Measurements from ENCODE around the gene FASN. TPM values are rescaled to one million over a fixed set of nuclear protein-coding genes. Genes with fewer than 3 reads are reported as not detected.
A peak's percentile ranks its signal among the peaks of the same experiment; 100 is the strongest.

The FASN gene
- total and polyA plus RNA-seq, 2 of the 13 experiments (the other 11 are each of a cell fraction or from before 2014, with no cell fraction given): 51.7 to 101 TPM

GRCh38 chr17:82029990-82030469, 68.0 kb downstream of the FASN start:
- TF ChIP-seq ERF (CRISPR knock-in tag; IDR thresholded peaks at IDR 0.05) (no peak), ZNF768 (CRISPR knock-in tag; IDR thresholded peaks at IDR 0.05) (peak; percentile 8; the same call in 1 of the 2 replicates), POLR2AphosphoS2 (IDR thresholded peaks at IDR 0.05; ENCODE audit: low read depth, low read length) (no peak), ZNF781 (CRISPR knock-in tag; IDR thresholded peaks at IDR 0.05; ENCODE audit: borderline replicate concordance, not compliant biosample characterization) (no peak), RBFOX2 (IDR thresholded peaks at IDR 0.05; ENCODE audit: low read depth, low read length) (0 out of 2 replicates have a peak, but pooled peaks have one; percentile 1), ZNF552 (CRISPR knock-in tag; IDR thresholded peaks at IDR 0.05; ENCODE audit: borderline replicate concordance) (no peak), NR2C2 (CRISPR knock-in tag; IDR thresholded peaks at IDR 0.05; ENCODE audit: borderline replicate concordance) (no peak), ZNF724P (CRISPR knock-in tag; IDR thresholded peaks at IDR 0.05; ENCODE audit: borderline replicate concordance) (no peak), ZNF24 (IDR thresholded peaks at IDR 0.05) (no peak), AGO2 (optimal IDR thresholded peaks at IDR 0.05; ENCODE audit: low read depth, low read length) (peak; percentile 78), ZNF333 (CRISPR knock-in tag; IDR thresholded peaks at IDR 0.05; ENCODE audit: borderline replicate concordance) (no peak), SRY (CRISPR knock-in tag; IDR thresholded peaks at IDR 0.05) (no peak)
- TF ChIP-seq, protein P1, sequence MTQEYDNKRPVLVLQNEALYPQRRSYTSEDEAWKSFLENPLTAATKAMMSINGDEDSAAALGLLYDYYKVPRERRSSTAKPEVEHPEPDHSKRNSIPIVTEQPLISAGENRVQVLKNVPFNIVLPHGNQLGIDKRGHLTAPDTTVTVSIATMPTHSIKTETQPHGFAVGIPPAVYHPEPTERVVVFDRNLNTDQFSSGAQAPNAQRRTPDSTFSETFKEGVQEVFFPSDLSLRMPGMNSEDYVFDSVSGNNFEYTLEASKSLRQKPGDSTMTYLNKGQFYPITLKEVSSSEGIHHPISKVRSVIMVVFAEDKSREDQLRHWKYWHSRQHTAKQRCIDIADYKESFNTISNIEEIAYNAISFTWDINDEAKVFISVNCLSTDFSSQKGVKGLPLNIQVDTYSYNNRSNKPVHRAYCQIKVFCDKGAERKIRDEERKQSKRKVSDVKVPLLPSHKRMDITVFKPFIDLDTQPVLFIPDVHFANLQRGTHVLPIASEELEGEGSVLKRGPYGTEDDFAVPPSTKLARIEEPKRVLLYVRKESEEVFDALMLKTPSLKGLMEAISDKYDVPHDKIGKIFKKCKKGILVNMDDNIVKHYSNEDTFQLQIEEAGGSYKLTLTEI (CRISPR knock-in tag; conservative IDR thresholded peaks at IDR 0.05): no peak
- Histone ChIP-seq H3K9ac (ENCODE audit: insufficient read depth, low read depth, low read length) (no peak overlapping the region), H3K9me3 (ENCODE audit: low read length) (no peaks in the 10 kb centered on the region), H3K27ac (ENCODE audit: extremely low read length, insufficient read depth, low read length) (no peak overlapping the region), H3K4me1 (ENCODE audit: insufficient read depth, low read length) (peaks cover 20% of the 10 kb centered on the region), H3K79me2 (ENCODE audit: insufficient read depth, low read length) (no peaks in the 10 kb centered on the region), H3K36me3 (replicated peaks in 1 of 2; ENCODE audit: control insufficient read depth in 1 of 2, insufficient read depth in 2 of 2, low read length in 2 of 2) (peaks cover 11 to 13% of the 10 kb centered on the region in 2 experiments; a peak in 4 of 5 replicates), H3K4me2 (ENCODE audit: low read depth, low read length) (no peak overlapping the region), H3K27me3 (ENCODE audit: control insufficient read depth in 1 of 2, insufficient read depth in 2 of 2, low read length in 2 of 2) (no peaks in the 10 kb centered on the region), H3K4me3 (replicated peaks in 1 of 3; ENCODE audit: insufficient read depth in 1 of 3, low read depth in 2 of 3, low read length in 3 of 3) (no peak overlapping the region), H2AFZ (ENCODE audit: low read length) (no peak overlapping the region), H4K20me1 (ENCODE audit: insufficient read depth, low read length) (no peaks in the 10 kb centered on the region)
- in situ Hi-C loops (cut with HindIII; ENCODE audit: extremely low pct_ligation_motif_present, low pct_unique_long_range_greater_than_20kb): no loop called here
- peak; percentile 1; the same call in 1 of the 3 replicates for ATAC-seq
- WGBS (ENCODE audit: low lambda C conversion rate): 97% methylated on average over 21 of the region's 31 CpGs
- intact Hi-C loops (cut with micrococcal nuclease; ENCODE audit: unreplicated experiment): no loop called here
- FAIRE-seq: no peak
- BruUV-seq (replicated peaks): no TSS peak
- CTCF ChIA-PET (ENCODE audit: low intra/inter-chr PET ratio, low total read pairs): interaction anchor here (0.5 to 2.3 kb wide), 2 partner anchors 49 to 124 kb away, joined by 3 to 9 read pairs; no protein-coding TSS in a partner anchor
- no peak for DNase-seq (ENCODE audit: low spot score)
- POLR2A ChIA-PET: interaction anchor here (1.2 kb wide), 1 partner anchor 35 kb away, joined by 3 read pairs; no protein-coding TSS in a partner anchor

Data from HepG2 (cell line).